ENCODE data around the gene MRPS23. TPM values are rescaled to one million over a fixed set of nuclear protein-coding genes. Genes with fewer than 3 reads are reported as not detected.

MRPS23 gene
- total and polyA plus RNA-seq, 12 donors, result 9.9 to 132 (median 75.5) TPM

GRCh38 chr17:57819285-57819684 lies 30.6 kb downstream of the MRPS23 start:
- intact Hi-C loops (cut with DNase I), result no loop called here
- H3K9me3 ChIP-seq, result no peaks in the 10 kb centered on the region
- DNase-seq, result no peak
- H3K27ac ChIP-seq, result no peak overlapping the region
- H3K4me3 ChIP-seq, result no peak overlapping the region
- WGBS, 2 donors, result 81 to 82% methylated on average over 2 of the region's 2 CpGs
- ATAC-seq, result no peak
- no peak for TF ChIP-seq CTCF (IDR thresholded peaks at IDR 0.05)
- no peaks in the 10 kb centered on the region for H3K36me3 ChIP-seq
- H3K4me1 ChIP-seq, result no peaks in the 10 kb centered on the region
- H3K27me3 ChIP-seq, result peaks cover 0 to 7% (median 0%) of the 10 kb centered on the region in 7 donors

DNA sequence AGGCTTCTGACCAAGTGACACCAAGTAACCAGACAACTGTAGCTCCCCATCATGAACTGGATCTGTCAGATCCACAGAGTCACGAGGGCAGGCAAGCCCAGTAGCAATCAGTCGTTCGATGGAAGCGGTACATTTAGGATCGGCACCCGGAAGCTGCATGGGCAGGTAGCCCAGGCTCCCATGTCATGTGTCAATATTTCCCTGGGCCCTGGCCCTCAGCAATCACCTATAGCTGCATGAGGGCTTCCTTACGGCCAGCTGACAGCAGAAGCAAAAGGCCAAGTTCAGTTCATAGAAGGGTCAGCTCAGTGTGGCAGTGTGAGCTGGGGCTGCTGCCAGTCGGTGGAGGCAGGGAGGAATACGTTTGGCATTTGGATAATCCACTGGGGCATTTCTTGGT lies 31.8 kb downstream of the MRPS23 start:
- DNase-seq (no peak), ATAC-seq (no peak)
- intact Hi-C loops (cut with DNase I), result no loop called here
- Histone ChIP-seq H3K9me3 (no peaks in the 10 kb centered on the region), H3K27me3 (peaks cover 0 to 7% (median 0%) of the 10 kb centered on the region in 7 donors), H3K4me1 (no peaks in the 10 kb centered on the region), H3K4me3 (no peak overlapping the region), H3K27ac (no peak overlapping the region), H3K36me3 (no peaks in the 10 kb centered on the region)
- WGBS, 2 donors, result 85 to 87% methylated on average over 9 of the region's 9 CpGs
- TF ChIP-seq CTCF (IDR thresholded peaks at IDR 0.05), result no peak

DNA sequence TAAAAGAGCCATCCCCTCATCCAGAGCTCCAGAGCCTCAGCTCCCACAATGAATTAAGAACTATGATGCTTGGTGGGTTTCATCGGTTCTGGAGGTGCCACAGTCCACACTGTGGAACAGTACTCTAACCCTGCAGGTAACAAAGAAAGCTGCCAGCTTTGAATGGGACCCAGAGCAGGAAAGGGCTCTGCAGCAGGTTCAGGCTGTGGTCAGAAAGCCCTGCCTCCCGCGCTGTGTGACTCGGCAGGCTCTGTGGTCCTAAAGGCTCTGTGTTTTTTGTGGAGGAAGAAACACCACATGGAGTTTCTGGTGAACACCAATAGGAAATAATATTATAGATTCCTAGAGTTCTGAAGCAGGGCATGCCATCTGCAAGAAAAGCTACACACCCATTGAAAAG lies 32.5 kb downstream of the MRPS23 start:
- ATAC-seq (no peak), DNase-seq (no peak)
- Histone ChIP-seq H3K9me3 (no peaks in the 10 kb centered on the region), H3K27me3 (peaks cover 0 to 7% (median 0%) of the 10 kb centered on the region in 7 donors), H3K27ac (no peak overlapping the region), H3K36me3 (no peaks in the 10 kb centered on the region), H3K4me1 (peaks cover 0 to 5% (median 0%) of the 10 kb centered on the region in 9 donors), H3K4me3 (no peak overlapping the region)
- WGBS, 2 donors, result 97 to 99% methylated on average over 4 of the region's 4 CpGs
- no peak for TF ChIP-seq CTCF (IDR thresholded peaks at IDR 0.05)
- intact Hi-C loops (cut with DNase I), result no loop called here

GRCh38 chr17:57814421-57814820 lies 35.4 kb downstream of the MRPS23 start:
- DNase-seq, result no peak
- intact Hi-C loops (cut with DNase I), result no loop called here
- Histone ChIP-seq H3K4me3 (no peak overlapping the region), H3K9me3 (no peaks in the 10 kb centered on the region), H3K4me1 (peaks cover 12 to 31% (median 21%) of the 10 kb centered on the region in 9 donors), H3K36me3 (no peaks in the 10 kb centered on the region), H3K27ac (no peak overlapping the region), H3K27me3 (peaks cover 0 to 24% (median 0%) of the 10 kb centered on the region in 7 donors)
- ATAC-seq, result no peak
- TF ChIP-seq CTCF (IDR thresholded peaks at IDR 0.05), result no peak
- WGBS, 2 donors, result 91 to 94% methylated on average over 1 of the region's 1 CpG

Data from heart right ventricle (tissue), 16 donors.